ENCODE data around the gene C5orf47.

DNA sequence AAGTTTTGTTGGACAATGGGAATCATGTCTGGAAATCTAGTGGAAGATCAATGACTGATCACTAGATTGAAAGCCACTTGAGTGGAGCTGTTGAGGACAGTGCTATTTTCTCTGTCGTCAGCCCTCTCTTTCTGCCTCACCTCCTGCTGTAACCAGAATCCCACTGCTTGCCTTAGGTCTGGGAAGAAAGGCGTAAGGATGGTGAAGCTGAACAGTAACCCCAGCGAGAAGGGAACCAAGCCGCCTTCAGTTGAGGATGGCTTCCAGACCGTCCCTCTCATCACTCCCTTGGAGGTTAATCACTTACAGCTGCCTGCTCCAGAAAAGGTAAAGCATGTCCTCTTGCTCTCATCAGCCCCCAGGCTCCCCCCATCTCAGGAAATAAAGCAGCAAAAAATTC lies 57.6 kb downstream of the C5orf47 start:
- TF ChIP-seq POLR2AphosphoS5 (IDR thresholded peaks at IDR 0.05) = no peak
- TF ChIP-seq CTCF (IDR thresholded peaks at IDR 0.05) = no peak
- no peak for TF ChIP-seq POLR2A (IDR thresholded peaks at IDR 0.05)

All from transverse colon (tissue), 4 donors.